ENCODE results near the gene HBB. TPM values are rescaled to one million over a fixed set of nuclear protein-coding genes. Genes with fewer than 3 reads are reported as not detected.

Gene HBB
- total RNA-seq, 1 donor, result not detected

DNA sequence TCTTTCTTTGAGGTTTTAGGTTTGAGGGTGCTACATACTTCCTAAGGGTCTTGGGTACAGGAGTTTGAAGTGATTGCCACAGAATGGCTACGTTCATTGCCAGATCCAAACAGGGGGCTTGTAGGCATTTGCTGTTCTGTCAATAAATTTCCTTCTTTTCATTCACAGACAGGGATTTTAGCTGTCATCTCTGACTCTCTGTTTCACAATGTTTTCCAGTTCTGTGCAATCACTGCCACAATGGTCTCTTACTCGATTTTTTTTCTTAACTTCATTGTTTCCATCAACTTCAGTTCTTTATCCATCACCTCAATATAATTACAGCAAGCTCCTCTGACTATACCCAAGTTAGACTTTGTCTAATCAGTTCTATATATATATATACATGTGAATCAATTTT is 13.6 kb upstream of the HBB start:
- Histone ChIP-seq H3K9me3 (ENCODE audit: low read depth, low read length) (no peaks in the 10 kb centered on the region), H2AFZ (ENCODE audit: low read length) (no peak overlapping the region), H3K4me3 (ENCODE audit: insufficient read depth, low read length) (no peak overlapping the region), H3K27ac (ENCODE audit: low read depth, low read length) (no peak overlapping the region), H3K4me2 (ENCODE audit: insufficient read depth, low read length) (no peak overlapping the region), H3K4me1 (ENCODE audit: insufficient read depth, low read length) (peaks cover 2% of the 10 kb centered on the region), H3K79me2 (ENCODE audit: insufficient read depth, low read length) (no peaks in the 10 kb centered on the region), H3K27me3 (ENCODE audit: insufficient read depth, low read length) (no peaks in the 10 kb centered on the region), H3K36me3 (ENCODE audit: insufficient read depth, low read length) (no peaks in the 10 kb centered on the region), H4K20me1 (ENCODE audit: insufficient read depth, low read length) (no peaks in the 10 kb centered on the region)
- no peak for DNase-seq (ENCODE audit: insufficient read length, low spot score, missing footprints)
- TF ChIP-seq, protein P1, sequence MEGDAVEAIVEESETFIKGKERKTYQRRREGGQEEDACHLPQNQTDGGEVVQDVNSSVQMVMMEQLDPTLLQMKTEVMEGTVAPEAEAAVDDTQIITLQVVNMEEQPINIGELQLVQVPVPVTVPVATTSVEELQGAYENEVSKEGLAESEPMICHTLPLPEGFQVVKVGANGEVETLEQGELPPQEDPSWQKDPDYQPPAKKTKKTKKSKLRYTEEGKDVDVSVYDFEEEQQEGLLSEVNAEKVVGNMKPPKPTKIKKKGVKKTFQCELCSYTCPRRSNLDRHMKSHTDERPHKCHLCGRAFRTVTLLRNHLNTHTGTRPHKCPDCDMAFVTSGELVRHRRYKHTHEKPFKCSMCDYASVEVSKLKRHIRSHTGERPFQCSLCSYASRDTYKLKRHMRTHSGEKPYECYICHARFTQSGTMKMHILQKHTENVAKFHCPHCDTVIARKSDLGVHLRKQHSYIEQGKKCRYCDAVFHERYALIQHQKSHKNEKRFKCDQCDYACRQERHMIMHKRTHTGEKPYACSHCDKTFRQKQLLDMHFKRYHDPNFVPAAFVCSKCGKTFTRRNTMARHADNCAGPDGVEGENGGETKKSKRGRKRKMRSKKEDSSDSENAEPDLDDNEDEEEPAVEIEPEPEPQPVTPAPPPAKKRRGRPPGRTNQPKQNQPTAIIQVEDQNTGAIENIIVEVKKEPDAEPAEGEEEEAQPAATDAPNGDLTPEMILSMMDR (IDR thresholded peaks at IDR 0.05; ENCODE audit: extremely low read depth, low read depth, low read length), result no peak

- Histone ChIP-seq H3K79me2 (ENCODE audit: insufficient read depth, low read length) (no peaks in the 10 kb centered on the region), H2AFZ (ENCODE audit: low read length) (no peak overlapping the region), H3K27me3 (ENCODE audit: insufficient read depth, low read length) (no peaks in the 10 kb centered on the region), H3K27ac (ENCODE audit: low read depth, low read length) (no peak overlapping the region), H4K20me1 (ENCODE audit: insufficient read depth, low read length) (no peaks in the 10 kb centered on the region), H3K4me3 (ENCODE audit: insufficient read depth, low read length) (no peak overlapping the region), H3K4me1 (ENCODE audit: insufficient read depth, low read length) (peaks cover 2% of the 10 kb centered on the region), H3K36me3 (ENCODE audit: insufficient read depth, low read length) (no peaks in the 10 kb centered on the region), H3K4me2 (ENCODE audit: insufficient read depth, low read length) (no peak overlapping the region), H3K9me3 (ENCODE audit: low read depth, low read length) (no peaks in the 10 kb centered on the region)
- TF ChIP-seq, protein P1 (IDR thresholded peaks at IDR 0.05; ENCODE audit: extremely low read depth, low read depth, low read length), result no peak
- peak; percentile 65 for DNase-seq (ENCODE audit: insufficient read length, low spot score, missing footprints)
These were observed 13.2 kb upstream of the HBB start for GRCh38 chr11:5240056-5240455.

GRCh38 chr11:5239046-5239445 is 12.2 kb upstream of the HBB start:
- DNase-seq (ENCODE audit: insufficient read length, low spot score, missing footprints), result no peak
- TF ChIP-seq, protein P1 (IDR thresholded peaks at IDR 0.05; ENCODE audit: extremely low read depth, low read depth, low read length), result no peak

DNA sequence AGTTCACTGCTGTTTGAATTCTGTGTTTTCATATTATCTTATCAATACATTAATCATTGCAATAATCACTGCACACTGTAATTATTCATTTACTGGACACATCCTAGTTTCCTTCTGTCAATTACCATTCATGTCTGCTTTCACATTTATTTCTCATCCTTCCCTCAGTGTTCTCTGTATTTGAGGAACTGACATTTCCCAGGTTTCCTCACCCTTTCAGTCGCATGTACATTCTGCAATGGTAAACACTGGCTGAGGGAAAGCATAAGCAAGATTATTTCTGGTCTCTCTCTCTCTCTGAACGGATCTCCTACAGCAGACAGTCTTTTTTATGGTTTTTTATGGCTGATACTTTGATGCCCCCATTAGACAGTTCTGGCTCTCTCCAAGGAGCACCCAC is 11.6 kb upstream of the HBB start:
- Histone ChIP-seq H3K36me3 (ENCODE audit: insufficient read depth, low read length) (no peaks in the 10 kb centered on the region), H2AFZ (ENCODE audit: low read length) (peak overlapping the region; percentile 5), H3K4me2 (ENCODE audit: insufficient read depth, low read length) (no peak overlapping the region), H3K27ac (ENCODE audit: low read depth, low read length) (no peak overlapping the region), H3K27me3 (ENCODE audit: insufficient read depth, low read length) (no peaks in the 10 kb centered on the region), H3K4me1 (ENCODE audit: insufficient read depth, low read length) (peaks cover 2% of the 10 kb centered on the region), H3K4me3 (ENCODE audit: insufficient read depth, low read length) (no peak overlapping the region), H3K9me3 (ENCODE audit: low read depth, low read length) (no peaks in the 10 kb centered on the region), H3K79me2 (ENCODE audit: insufficient read depth, low read length) (no peaks in the 10 kb centered on the region), H4K20me1 (ENCODE audit: insufficient read depth, low read length) (no peaks in the 10 kb centered on the region)
- DNase-seq (ENCODE audit: insufficient read length, low spot score, missing footprints), result no peak
- TF ChIP-seq, protein P1 (IDR thresholded peaks at IDR 0.05; ENCODE audit: extremely low read depth, low read depth, low read length), result no peak

More at GRCh38 chr11:5239046-5239445, 12.2 kb upstream of the HBB start:
- Histone ChIP-seq H2AFZ (ENCODE audit: low read length) (no peak overlapping the region), H3K9me3 (ENCODE audit: low read depth, low read length) (no peaks in the 10 kb centered on the region), H3K4me1 (ENCODE audit: insufficient read depth, low read length) (peaks cover 2% of the 10 kb centered on the region), H3K27me3 (ENCODE audit: insufficient read depth, low read length) (no peaks in the 10 kb centered on the region), H3K4me3 (ENCODE audit: insufficient read depth, low read length) (no peak overlapping the region), H4K20me1 (ENCODE audit: insufficient read depth, low read length) (no peaks in the 10 kb centered on the region), H3K79me2 (ENCODE audit: insufficient read depth, low read length) (no peaks in the 10 kb centered on the region), H3K27ac (ENCODE audit: low read depth, low read length) (no peak overlapping the region), H3K36me3 (ENCODE audit: insufficient read depth, low read length) (no peaks in the 10 kb centered on the region), H3K4me2 (ENCODE audit: insufficient read depth, low read length) (no peak overlapping the region)
